ENCODE results near the gene SFT2D3. TPM values are rescaled to one million over a fixed set of nuclear protein-coding genes. Genes with fewer than 3 reads are reported as not detected.

The SFT2D3 gene
- total RNA-seq, 1 experiment from 2014 or later = 4.7 TPM

DNA sequence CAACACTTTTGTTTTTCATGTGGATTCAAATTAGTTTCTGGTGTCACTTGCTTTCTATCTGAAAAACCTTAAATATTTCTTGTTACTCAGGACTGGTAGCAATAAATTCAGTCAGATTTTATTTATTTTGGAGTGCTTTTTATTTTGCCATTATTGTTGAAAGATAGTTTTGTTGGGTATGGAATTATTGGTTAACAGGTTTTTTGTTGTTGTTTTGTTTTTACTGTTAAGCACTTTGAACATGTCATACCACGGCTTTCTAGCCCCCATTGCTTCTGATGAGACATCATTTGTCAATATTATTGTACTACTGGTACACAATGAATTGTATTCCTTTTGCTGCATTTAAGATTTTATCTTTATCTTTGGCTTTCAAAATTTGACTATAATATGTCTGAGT lies 12.9 kb upstream of the SFT2D3 start:
- Histone ChIP-seq H4K91ac (ENCODE audit: insufficient read length, low read depth, low read length) (no peak overlapping the region), H3K14ac (ENCODE audit: insufficient read depth, low read length) (no peak overlapping the region), H2BK12ac (ENCODE audit: insufficient read length, low read depth, low read length) (no peak overlapping the region), H2BK15ac (ENCODE audit: low read depth, low read length) (no peak overlapping the region), H2AFZ (ENCODE audit: low read length) (no peak overlapping the region), H4K20me1 (ENCODE audit: control insufficient read depth, insufficient read depth, insufficient read length) (no peaks in the 10 kb centered on the region), H3K27ac (ENCODE audit: insufficient read length, low read depth, low read length) (no peak overlapping the region), H2BK20ac (ENCODE audit: low read depth, low read length, poor library complexity, severe bottlenecking) (no peak overlapping the region), H3K4me2 (ENCODE audit: insufficient read depth, insufficient read length, low read length) (no peak overlapping the region), H3K23ac (ENCODE audit: insufficient read length, low read depth, low read length) (no peak overlapping the region), H3K4ac (ENCODE audit: low read depth, low read length) (no peak overlapping the region), H2BK120ac (ENCODE audit: low read depth, low read length, poor library complexity, severe bottlenecking) (no peak overlapping the region), H3K9ac (ENCODE audit: extremely low read depth, insufficient read length, low read length) (no peak overlapping the region), H2AK5ac (ENCODE audit: insufficient read length, low read length) (no peak overlapping the region), H3T11ph (ENCODE audit: low read length) (no peak overlapping the region), H3K18ac (ENCODE audit: insufficient read length, low read depth, low read length) (no peak overlapping the region), H3K79me1 (ENCODE audit: insufficient read depth, low read depth, low read length, poor library complexity, severe bottlenecking) (no peaks in the 10 kb centered on the region), H3K27me3 (ENCODE audit: insufficient read depth, low read length) (no peaks in the 10 kb centered on the region), H3K23me2 (ENCODE audit: insufficient read length, low read depth, low read length, poor library complexity, severe bottlenecking) (no peaks in the 10 kb centered on the region), H4K8ac (replicated peaks; ENCODE audit: insufficient read length, low read depth, low read length) (no peak overlapping the region), H3K79me2 (ENCODE audit: insufficient read depth, low read length) (no peaks in the 10 kb centered on the region), H3K4me1 (ENCODE audit: insufficient read depth, low read length) (no peaks in the 10 kb centered on the region; the same call in 1 of the 2 replicates), H3K56ac (ENCODE audit: insufficient read length, low read depth, low read length) (no peak overlapping the region), H2BK5ac (ENCODE audit: insufficient read length, low read length) (no peak overlapping the region), H3K9me3 (ENCODE audit: control insufficient read depth, low read depth, low read length) (peaks cover 14% of the 10 kb centered on the region), H4K5ac (ENCODE audit: insufficient read length, low read depth, low read length) (no peak overlapping the region)
- Mint-ChIP-seq H3K9me3 (peaks cover 39 to 46% of the 10 kb centered on the region in 2 experiments), H3K4me3 (no peak overlapping the region), H3K27ac (no peak overlapping the region), H3K4me1 (peaks cover 6 to 12% of the 10 kb centered on the region in 2 experiments), H3K36me3 (ENCODE audit: insufficient read depth in 1 of 3, low read depth in 3 of 3) (peaks cover 13 to 25% (median 15%) of the 10 kb centered on the region in 3 experiments), H3K27me3 (ENCODE audit: low read depth) (peaks cover 3% of the 10 kb centered on the region; the same call in 1 of the 2 replicates)
- no CpG with 5 or more reads among the region's 1 CpG for WGBS (ENCODE audit: extremely low coverage, insufficient read length, low lambda C conversion rate)
- no peak for DNase-seq
- TF ChIP-seq, protein P1, sequence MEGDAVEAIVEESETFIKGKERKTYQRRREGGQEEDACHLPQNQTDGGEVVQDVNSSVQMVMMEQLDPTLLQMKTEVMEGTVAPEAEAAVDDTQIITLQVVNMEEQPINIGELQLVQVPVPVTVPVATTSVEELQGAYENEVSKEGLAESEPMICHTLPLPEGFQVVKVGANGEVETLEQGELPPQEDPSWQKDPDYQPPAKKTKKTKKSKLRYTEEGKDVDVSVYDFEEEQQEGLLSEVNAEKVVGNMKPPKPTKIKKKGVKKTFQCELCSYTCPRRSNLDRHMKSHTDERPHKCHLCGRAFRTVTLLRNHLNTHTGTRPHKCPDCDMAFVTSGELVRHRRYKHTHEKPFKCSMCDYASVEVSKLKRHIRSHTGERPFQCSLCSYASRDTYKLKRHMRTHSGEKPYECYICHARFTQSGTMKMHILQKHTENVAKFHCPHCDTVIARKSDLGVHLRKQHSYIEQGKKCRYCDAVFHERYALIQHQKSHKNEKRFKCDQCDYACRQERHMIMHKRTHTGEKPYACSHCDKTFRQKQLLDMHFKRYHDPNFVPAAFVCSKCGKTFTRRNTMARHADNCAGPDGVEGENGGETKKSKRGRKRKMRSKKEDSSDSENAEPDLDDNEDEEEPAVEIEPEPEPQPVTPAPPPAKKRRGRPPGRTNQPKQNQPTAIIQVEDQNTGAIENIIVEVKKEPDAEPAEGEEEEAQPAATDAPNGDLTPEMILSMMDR (conservative IDR thresholded peaks at IDR 0.05) = no peak

Data from H9 (cell line).